HG02981 (cell line): Measurements from ENCODE around the gene PPM1J.

Experiments
- ATAC-seq: cut with Tn5 transposase; IDR thresholded peaks from one replicate; pipeline ENCODE4 v1.9.1; 2021; ENCODE audit warnings: mild to moderate bottlenecking, moderate library complexity; ENCODE audit not compliant: unreplicated experiment

Gene PPM1J

GRCh38 chr1:112689196-112689841 is 25.8 kb downstream of the PPM1J start:
- no peak for ATAC-seq

GRCh38 chr1:112688781-112689193 is 26.3 kb downstream of the PPM1J start:
- ATAC-seq: no peak

- ATAC-seq: no peak
Observed at GRCh38 chr1:112687785-112688496, 27.2 kb downstream of the PPM1J start.

GRCh38 chr1:112687361-112687760 is 27.8 kb downstream of the PPM1J start:
- no peak for ATAC-seq

GRCh38 chr1:112686835-112687234 is 28.3 kb downstream of the PPM1J start:
- no peak for ATAC-seq

GRCh38 chr1:112686417-112686816 is 28.7 kb downstream of the PPM1J start:
- ATAC-seq: no peak

- ATAC-seq: no peak
Observed at GRCh38 chr1:112685913-112686312, 29.2 kb downstream of the PPM1J start.

- ATAC-seq: no peak
Observed at GRCh38 chr1:112678605-112679004, 36.5 kb downstream of the PPM1J start.

GRCh38 chr1:112677501-112677900 is 37.6 kb downstream of the PPM1J start:
- no peak for ATAC-seq

- no peak for ATAC-seq
Observed at GRCh38 chr1:112676543-112676942, 38.6 kb downstream of the PPM1J start.

GRCh38 chr1:112675728-112676381 is 39.3 kb downstream of the PPM1J start:
- ATAC-seq: no peak

GRCh38 chr1:112674986-112675727 is 40.0 kb downstream of the PPM1J start:
- peak; percentile 34 for ATAC-seq

GRCh38 chr1:112674440-112674985 is 40.6 kb downstream of the PPM1J start, which contains the start of gene MOV10:
MOV10 (plus strand) TSS chr1:112674659; CDS start chr1:112674913, 254 bp downstream.
- peak; percentile 62 for ATAC-seq

GRCh38 chr1:112673592-112674439 is 41.3 kb downstream of the PPM1J start:
- ATAC-seq: no peak

- no peak for ATAC-seq
Observed at GRCh38 chr1:112672842-112673241, 42.3 kb downstream of the PPM1J start.

- ATAC-seq: no peak
Observed at GRCh38 chr1:112672009-112672408, 43.1 kb downstream of the PPM1J start.

GRCh38 chr1:112666946-112667345 is 48.2 kb downstream of the PPM1J start:
- no peak for ATAC-seq

GRCh38 chr1:112665857-112666256 is 49.3 kb downstream of the PPM1J start:
- no peak for ATAC-seq
